ENCODE results near the gene ARMC6.

- no peak for TF ChIP-seq POLR2A (IDR thresholded peaks at IDR 0.05)
- TF ChIP-seq CTCF (IDR thresholded peaks at IDR 0.05): no peak
These were observed 40.7 kb upstream of the ARMC6 start for GRCh38 chr19:18992696-18993095.
